Endothelial cell of umbilical vein (primary cell): ENCODE measurements around the gene RALGAPA1. TPM values are rescaled to one million over a fixed set of nuclear protein-coding genes. Genes with fewer than 3 reads are reported as not detected.

Experiments used
- BruUV-seq: library from RNA; stranded (reverse); fragments of 400-500 nt; replicated peaks from 2 replicates; lab custom pipeline; 2021; lab: Mats Ljungman, UMichigan
- CTCF ChIA-PET: fragments of 300-600, 350-600 bp; sonication (Branson Sonifier 250); formaldehyde crosslinking; loops from one replicate; lab custom pipeline; 2021; ENCODE audit warnings: antibody characterized with exemption, inconsistent platforms; lab: Charles Lee
- POLR2A ChIA-PET: fragments of 300-600, 350-600 bp; sonication (Branson Sonifier 250); formaldehyde crosslinking; loops from one replicate; lab custom pipeline; 2021; ENCODE audit warnings: antibody characterized with exemption, inconsistent platforms; lab: Charles Lee
- DNase-seq: peaks from one replicate; pipeline ENCODE4 v3.0.0-alpha.2; 2011; ENCODE audit warnings: low read depth, low spot score
- FAIRE-seq: peaks from 2 replicates; lab custom pipeline; 2011; peaks lifted over from hg19 to GRCh38; lab: Jason Lieb, UNC
- H2AFZ ChIP-seq: 2 replicates; pipeline ENCODE4 v1.6.0; 2012; ENCODE audit warnings: low read depth, low read length, control low read depth, inconsistent platforms
- H3K27ac ChIP-seq: 2 replicates; pipeline ENCODE4 v1.5.1; 2011; ENCODE audit warnings: low read depth, mild to moderate bottlenecking, control low read depth, low read length, moderate library complexity; ENCODE audit not compliant: insufficient read depth
- H3K27me3 ChIP-seq, 2 experiments: 2 replicates each; pipeline versions ENCODE4 v1.6.0 to v1.6.1; 2011; ENCODE audit warnings: low read length in 2 of 2, mixed read lengths in 1 of 2; ENCODE audit not compliant: control insufficient read depth in 2 of 2, insufficient read depth in 2 of 2
- H3K36me3 ChIP-seq, 2 experiments: 2 replicates in 1 of 2; 3 replicates in 1 of 2; pipeline ENCODE4 v1.5.1; 2011; ENCODE audit warnings: low read length in 2 of 2, mild to moderate bottlenecking in 1 of 2, moderate library complexity in 1 of 2; ENCODE audit not compliant: control insufficient read depth in 2 of 2, insufficient read depth in 2 of 2; ENCODE audit errors: extremely low read depth in 1 of 2
- H3K4me1 ChIP-seq: 3 replicates; pipeline ENCODE4 v1.5.1; 2011; ENCODE audit warnings: mild to moderate bottlenecking, low read length; ENCODE audit not compliant: control insufficient read depth, insufficient read depth; ENCODE audit errors: extremely low read depth
- H3K4me2 ChIP-seq: 2 replicates; pipeline ENCODE4 v1.6.1; 2011; ENCODE audit warnings: low read length, control low read depth, mixed read lengths; ENCODE audit not compliant: insufficient read depth
- H3K4me3 ChIP-seq, 3 experiments: fragments of 200-600 bp in 1 of 3; sonication (generic), shearing (Covaris generic) in 1 of 3; replicated peaks in 1 of 3; 2 replicates each; pipeline ENCODE4 v1.5.1; 2011 to 2016; ENCODE audit warnings: control low read depth in 3 of 3, low read length in 3 of 3, mild to moderate bottlenecking in 2 of 3, inconsistent platforms in 1 of 3, low read depth in 1 of 3, moderate library complexity in 1 of 3; ENCODE audit not compliant: insufficient read depth in 1 of 3
- H3K79me2 ChIP-seq: 2 replicates; pipeline ENCODE4 v1.6.0; 2012; ENCODE audit warnings: low read length, inconsistent platforms; ENCODE audit not compliant: control insufficient read depth, insufficient read depth
- H3K9ac ChIP-seq: replicated peaks from 2 replicates; pipeline ENCODE3; 2011; ENCODE audit warnings: low read length, control low read depth; ENCODE audit not compliant: insufficient read depth; ENCODE audit errors: extremely low read depth
- H3K9me1 ChIP-seq: replicated peaks from 3 replicates; pipeline ENCODE4 v1.6.0; 2011; ENCODE audit warnings: mild to moderate bottlenecking, low read length; ENCODE audit not compliant: control insufficient read depth, insufficient read depth; ENCODE audit errors: extremely low read depth
- H3K9me3 ChIP-seq: replicated peaks from 2 replicates; pipeline ENCODE4 v1.5.1; 2012; ENCODE audit warnings: low read length, inconsistent platforms; ENCODE audit not compliant: control insufficient read depth, insufficient read depth
- H4K20me1 ChIP-seq: replicated peaks from 2 replicates; pipeline ENCODE3; 2011; ENCODE audit warnings: mild to moderate bottlenecking, low read length; ENCODE audit not compliant: control insufficient read depth, insufficient read depth; ENCODE audit errors: extremely low read depth
- EZH2 ChIP-seq: IDR thresholded peaks from 2 replicates; pipeline ENCODE4 v1.6.1; 2012; ENCODE audit warnings: borderline replicate concordance, low read depth, mild to moderate bottlenecking, moderate library complexity, low read length, inconsistent platforms; ENCODE audit not compliant: severe bottlenecking
- FOS ChIP-seq: IDR thresholded peaks from 2 replicates; pipeline ENCODE4 v1.6.1; 2011; ENCODE audit warnings: mild to moderate bottlenecking, low read length, moderate library complexity, borderline replicate concordance; ENCODE audit not compliant: insufficient read depth
- GATA2 ChIP-seq: IDR thresholded peaks from 2 replicates; pipeline ENCODE4 v1.7.0; 2011; ENCODE audit warnings: low read depth, mild to moderate bottlenecking, moderate library complexity, mixed read lengths, low read length; ENCODE audit not compliant: insufficient read length, insufficient read depth
- JUN ChIP-seq: IDR thresholded peaks from 2 replicates; pipeline ENCODE4 v1.6.1; 2011; ENCODE audit warnings: borderline replicate concordance, low read depth; ENCODE audit not compliant: insufficient read length, insufficient read depth
- MAX ChIP-seq: IDR thresholded peaks from 2 replicates; pipeline ENCODE4 v1.6.1; 2011; ENCODE audit not compliant: insufficient read depth, insufficient read length
- MYC ChIP-seq: IDR thresholded peaks from one replicate; pipeline ENCODE4 v1.6.1; 2011; ENCODE audit warnings: mild to moderate bottlenecking, low read depth, low read length
- POLR2A ChIP-seq: IDR thresholded peaks from 2 replicates; pipeline ENCODE4 v1.6.1; 2012; ENCODE audit warnings: low read depth, mild to moderate bottlenecking, control low read depth, low read length
- POLR2AphosphoS5 ChIP-seq: IDR thresholded peaks from 2 replicates; pipeline ENCODE4 v1.6.1; 2012; ENCODE audit warnings: low read depth, mild to moderate bottlenecking, control low read depth, low read length, moderate library complexity; ENCODE audit not compliant: insufficient read depth
- dilution Hi-C: fragments of 300-500 bp; cut with MboI; formaldehyde crosslinking; loops from one replicate; pipeline ENCODE4 v1.15.0; 2019; ENCODE audit warnings: low sequenced_read_pairs; ENCODE audit not compliant: extremely low pct_ligation_motif_present
- intact Hi-C: fragments of 100-400 bp; cut with micrococcal nuclease; formaldehyde crosslinking; loops from one replicate; pipeline ENCODE4 v1.10.0; 2022
- polyA plus RNA-seq, 4 experiments: library from polyadenylated mRNA; depleted of rRNA in 3 of 4; stranded (reverse) in 3 of 4; unstranded in 1 of 4; fragments of >200 nt; gene quantifications; 2 replicates each; pipeline versions ENCODE4 v1.2.1 to v1.2.3, GENCODE V29; 2011 to 2012; ENCODE audit warnings: missing spikeins in 1 of 4
- total RNA-seq: library from RNA; stranded (reverse); gene quantifications from 2 replicates; pipeline ENCODE4 v1.2.3, GENCODE V29; 2021
- TF ChIP-seq, protein P1 (sequence below), 2 donors: IDR thresholded peaks; 1 replicate in 1 of 2; 2 replicates in 1 of 2; pipeline ENCODE4 v1.5.1; 2011; ENCODE audit warnings: low read length in 2 of 2, mild to moderate bottlenecking in 2 of 2, moderate library complexity in 2 of 2, control low read depth in 1 of 2, inconsistent platforms in 1 of 2, low read depth in 1 of 2; ENCODE audit not compliant: insufficient read depth in 1 of 2; ENCODE audit errors: extremely low read depth in 1 of 2

Gene RALGAPA1
- total and polyA plus RNA-seq, 2 donors (not counting 3 experiments of a cell fraction or from before 2014, with no cell fraction given) = 6.1 to 30.9 TPM

DNA sequence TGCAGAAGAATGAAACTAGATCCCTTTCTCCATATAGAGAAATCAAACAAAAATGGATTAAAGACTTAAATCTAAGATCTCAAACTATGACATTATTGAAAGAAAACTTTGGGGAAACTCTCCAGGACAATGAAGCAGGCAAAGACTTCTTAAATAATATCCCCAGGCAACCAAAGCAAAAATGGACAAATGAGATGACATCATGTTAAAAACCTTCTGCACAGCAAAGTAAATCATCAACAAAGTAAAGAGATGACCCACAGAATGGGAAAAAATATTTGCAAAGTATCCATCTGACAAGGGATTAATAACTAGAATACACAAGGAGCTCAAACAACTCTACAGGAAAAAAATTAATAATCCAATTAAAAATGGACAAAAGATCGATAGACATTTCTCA is 101.0 kb downstream of the RALGAPA1 start:
- no peak overlapping the region for H3K4me3 ChIP-seq
- ChIA-PET POLR2A (no interaction called here), CTCF (no interaction called here)
- no peak overlapping the region for H3K27ac ChIP-seq
- H4K20me1 ChIP-seq = no peaks in the 10 kb centered on the region
- H3K27me3 ChIP-seq = no peaks in the 10 kb centered on the region
- no peaks in the 10 kb centered on the region for H3K9me1 ChIP-seq
- no peaks in the 10 kb centered on the region for H3K36me3 ChIP-seq
- no peak overlapping the region for H3K4me2 ChIP-seq
- no peaks in the 10 kb centered on the region for H3K79me2 ChIP-seq
- TF ChIP-seq POLR2A (no peak), POLR2AphosphoS5 (no peak), FOS (no peak), EZH2 (no peak), JUN (no peak), GATA2 (no peak), MAX (no peak), MYC (no peak)
- TF ChIP-seq, protein P1, sequence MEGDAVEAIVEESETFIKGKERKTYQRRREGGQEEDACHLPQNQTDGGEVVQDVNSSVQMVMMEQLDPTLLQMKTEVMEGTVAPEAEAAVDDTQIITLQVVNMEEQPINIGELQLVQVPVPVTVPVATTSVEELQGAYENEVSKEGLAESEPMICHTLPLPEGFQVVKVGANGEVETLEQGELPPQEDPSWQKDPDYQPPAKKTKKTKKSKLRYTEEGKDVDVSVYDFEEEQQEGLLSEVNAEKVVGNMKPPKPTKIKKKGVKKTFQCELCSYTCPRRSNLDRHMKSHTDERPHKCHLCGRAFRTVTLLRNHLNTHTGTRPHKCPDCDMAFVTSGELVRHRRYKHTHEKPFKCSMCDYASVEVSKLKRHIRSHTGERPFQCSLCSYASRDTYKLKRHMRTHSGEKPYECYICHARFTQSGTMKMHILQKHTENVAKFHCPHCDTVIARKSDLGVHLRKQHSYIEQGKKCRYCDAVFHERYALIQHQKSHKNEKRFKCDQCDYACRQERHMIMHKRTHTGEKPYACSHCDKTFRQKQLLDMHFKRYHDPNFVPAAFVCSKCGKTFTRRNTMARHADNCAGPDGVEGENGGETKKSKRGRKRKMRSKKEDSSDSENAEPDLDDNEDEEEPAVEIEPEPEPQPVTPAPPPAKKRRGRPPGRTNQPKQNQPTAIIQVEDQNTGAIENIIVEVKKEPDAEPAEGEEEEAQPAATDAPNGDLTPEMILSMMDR (IDR thresholded peaks at IDR 0.05; ENCODE audit: extremely low read depth in 1 of 2, insufficient read depth in 1 of 2, low read depth in 1 of 2, low read length in 2 of 2) = no peak
- H3K9ac ChIP-seq = no peak overlapping the region
- no peak for FAIRE-seq
- no peak overlapping the region for H2AFZ ChIP-seq
- intact Hi-C loops = no loop called here
- no peaks in the 10 kb centered on the region for H3K4me1 ChIP-seq
- DNase-seq = no peak
- dilution Hi-C loops = no loop called here
- BruUV-seq = no TSS peak
- H3K9me3 ChIP-seq = no peaks in the 10 kb centered on the region
